NCI-H2196 (cell line): Measurements from ENCODE around the gene IGSF5.
A peak's percentile ranks its signal among the peaks of the same experiment; 100 is the strongest.
"Not testable (repeated sequence)": the region's sequence is repeated elsewhere in the genome, so short reads cannot be mapped to it uniquely, and the experiment has no call there.

Source experiments
- DNase-seq: peaks from one replicate; lab custom pipeline; 2025; ENCODE audit not compliant: unreplicated experiment; lab: John Stamatoyannopoulos, UW

The IGSF5 gene

DNA sequence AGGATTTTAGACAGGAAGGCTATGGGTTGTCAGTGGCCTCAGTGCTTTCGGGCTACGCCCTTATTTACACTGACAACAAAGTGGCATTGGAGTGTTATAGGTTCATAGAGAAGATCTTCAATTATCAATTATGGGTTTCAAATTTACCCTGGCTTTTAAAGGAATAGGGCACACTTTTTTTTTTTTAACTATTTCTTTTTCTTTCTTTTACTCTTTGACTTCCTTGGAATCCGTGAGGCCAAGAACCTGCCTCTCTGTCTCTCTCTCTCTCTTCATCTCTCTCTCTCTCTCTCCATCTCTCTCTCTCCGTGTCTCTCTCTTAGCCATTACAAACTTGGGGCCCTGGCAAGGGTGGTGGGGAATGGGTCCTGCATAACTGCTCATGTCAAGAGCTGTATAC lies at the start of gene IGSF5:
Gene IGSF5 (plus strand): TSS at position 301 of the 400 bp plus-strand sequence. CDS start 327 bp downstream, outside the sequence.
- not testable (repeated sequence) for DNase-seq

GRCh38 chr21:39696196-39696595 lies 48.8 kb upstream of the IGSF5 start:
- DNase-seq: no peak

DNA sequence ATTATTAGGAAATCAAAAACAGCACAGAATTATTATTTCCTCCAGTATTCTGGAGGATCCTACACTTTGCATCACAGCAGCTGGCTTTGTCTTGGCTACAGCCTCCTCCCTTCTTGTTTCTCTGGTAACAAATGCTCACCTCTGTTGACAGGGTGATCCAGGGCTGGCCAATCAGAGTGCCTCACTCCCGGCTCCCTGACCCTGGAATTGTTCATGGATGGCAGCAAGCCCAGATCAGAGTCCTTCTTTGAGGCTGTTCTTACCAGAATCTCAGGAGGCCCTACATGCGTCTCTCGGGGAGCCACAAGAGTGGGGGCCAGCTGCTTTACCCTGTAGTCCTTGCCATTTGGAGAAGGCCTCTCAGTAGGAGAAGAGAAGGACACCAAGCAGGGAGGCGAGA lies 48.4 kb upstream of the IGSF5 start:
- DNase-seq: peak; percentile 75

DNA sequence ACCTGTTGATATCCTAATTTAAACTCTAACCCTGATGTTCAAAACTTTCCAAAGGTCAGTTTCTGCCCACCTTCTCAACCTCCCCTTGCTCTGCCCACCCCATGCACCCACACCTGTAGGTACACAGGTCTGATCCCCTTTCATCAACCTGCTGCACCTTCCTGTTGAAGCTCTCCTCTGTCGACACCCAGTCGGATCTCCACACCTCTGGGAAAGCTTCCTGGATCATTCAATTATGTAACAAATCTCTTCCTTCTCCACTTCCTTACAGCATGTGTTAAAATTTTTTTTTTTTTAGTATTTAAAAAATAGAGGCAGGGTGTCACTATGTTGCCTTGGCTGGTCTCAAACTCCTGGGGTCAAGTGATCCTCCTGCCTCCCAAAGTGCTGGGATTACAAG lies 44.7 kb upstream of the IGSF5 start:
- no peak for DNase-seq

- no peak for DNase-seq
These were observed 41.4 kb upstream of the IGSF5 start for GRCh38 chr21:39703578-39703977.

DNA sequence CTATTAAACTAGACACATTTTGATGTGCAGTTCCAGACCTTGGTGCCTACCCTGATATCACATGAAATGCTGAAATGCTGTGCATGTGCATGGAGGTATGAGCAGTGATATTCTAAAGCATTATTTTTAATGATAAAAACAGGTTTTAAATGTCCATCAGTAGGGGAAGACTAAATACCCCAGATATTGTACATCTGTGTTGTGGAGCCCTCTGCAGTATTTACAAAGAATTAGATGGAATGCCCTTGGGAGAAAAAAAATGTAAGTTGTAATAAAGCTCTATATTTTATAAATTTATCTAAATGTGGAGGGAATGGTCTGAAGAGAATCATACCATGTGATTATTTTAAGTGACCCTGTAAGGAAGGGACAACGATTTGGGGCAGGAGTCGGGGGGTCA lies 39.1 kb upstream of the IGSF5 start:
- DNase-seq: no peak

GRCh38 chr21:39707316-39707715 lies 37.7 kb upstream of the IGSF5 start:
- DNase-seq: no peak

GRCh38 chr21:39710866-39711265 lies 34.1 kb upstream of the IGSF5 start:
- DNase-seq: no peak

DNA sequence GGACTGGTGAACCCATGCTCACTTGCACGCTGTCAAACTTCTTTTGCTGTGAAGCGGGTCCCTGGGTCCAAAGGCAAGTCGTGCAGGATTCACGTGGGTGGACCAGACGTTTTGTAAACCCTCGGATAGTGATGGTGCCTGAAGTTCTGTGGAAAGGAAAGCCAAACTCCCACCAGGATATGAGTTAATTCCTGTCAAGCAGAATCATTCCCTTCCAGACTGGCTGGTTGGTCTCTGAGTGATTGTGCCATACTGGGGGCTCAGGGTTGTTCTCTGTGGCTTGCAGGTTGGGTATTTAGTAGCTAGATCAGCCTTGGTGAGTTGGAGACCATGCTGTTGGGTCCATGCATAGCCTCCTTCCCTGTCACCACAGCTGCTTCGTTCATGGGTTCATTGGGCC lies 32.7 kb upstream of the IGSF5 start:
- no peak for DNase-seq

GRCh38 chr21:39712976-39713375 lies 32.0 kb upstream of the IGSF5 start:
- DNase-seq: no peak

DNA sequence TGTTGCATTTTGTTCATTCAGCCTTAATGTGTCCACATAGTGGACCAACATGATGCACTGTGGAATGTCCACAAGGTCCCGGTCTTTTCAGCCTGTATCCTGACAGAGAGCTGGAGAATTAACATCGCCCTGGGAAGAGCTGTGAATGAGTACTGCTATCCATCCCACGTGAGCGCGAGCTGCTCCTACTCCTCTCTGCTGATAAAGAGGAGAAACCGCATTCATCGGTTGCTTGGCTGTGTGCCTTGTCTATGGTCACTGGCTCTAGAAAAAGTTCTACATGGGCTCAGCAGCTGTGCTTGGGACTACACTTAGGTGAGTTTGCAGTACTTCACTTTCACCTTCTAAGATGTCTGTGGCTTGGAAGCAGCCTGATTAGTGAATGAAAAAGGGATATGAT lies 31.1 kb upstream of the IGSF5 start:
- DNase-seq: no peak

GRCh38 chr21:39714331-39714730 lies 30.7 kb upstream of the IGSF5 start:
- no peak for DNase-seq

DNA sequence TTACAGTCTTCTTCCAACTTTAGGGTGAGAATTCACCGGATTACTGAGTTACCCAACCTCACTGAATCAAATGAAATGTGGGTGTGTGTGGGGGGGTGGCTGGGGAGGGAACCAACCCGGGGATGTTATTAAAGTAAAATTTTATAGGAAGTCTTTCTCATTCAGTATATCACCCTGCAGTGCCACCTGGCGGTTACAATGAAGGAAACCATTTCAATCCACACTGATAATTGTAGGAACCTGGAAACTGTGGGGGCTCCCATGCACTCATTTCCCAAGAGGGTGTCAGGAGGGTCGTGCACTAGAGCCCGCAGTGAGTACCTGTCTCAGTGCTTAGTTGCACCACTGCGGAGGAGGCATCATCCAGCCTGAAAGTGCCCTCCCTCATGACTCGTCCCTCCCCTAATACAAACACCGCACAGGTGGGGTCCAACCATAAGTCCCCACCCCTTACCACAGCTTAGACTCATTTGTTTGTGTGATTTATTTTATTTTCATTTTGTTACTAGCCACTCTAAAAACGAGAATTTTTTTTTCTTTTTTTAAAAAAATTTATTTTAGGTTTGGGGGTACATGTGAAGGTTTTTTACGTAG lies 29.1 kb upstream of the IGSF5 start:
- peak; percentile 62 for DNase-seq

DNA sequence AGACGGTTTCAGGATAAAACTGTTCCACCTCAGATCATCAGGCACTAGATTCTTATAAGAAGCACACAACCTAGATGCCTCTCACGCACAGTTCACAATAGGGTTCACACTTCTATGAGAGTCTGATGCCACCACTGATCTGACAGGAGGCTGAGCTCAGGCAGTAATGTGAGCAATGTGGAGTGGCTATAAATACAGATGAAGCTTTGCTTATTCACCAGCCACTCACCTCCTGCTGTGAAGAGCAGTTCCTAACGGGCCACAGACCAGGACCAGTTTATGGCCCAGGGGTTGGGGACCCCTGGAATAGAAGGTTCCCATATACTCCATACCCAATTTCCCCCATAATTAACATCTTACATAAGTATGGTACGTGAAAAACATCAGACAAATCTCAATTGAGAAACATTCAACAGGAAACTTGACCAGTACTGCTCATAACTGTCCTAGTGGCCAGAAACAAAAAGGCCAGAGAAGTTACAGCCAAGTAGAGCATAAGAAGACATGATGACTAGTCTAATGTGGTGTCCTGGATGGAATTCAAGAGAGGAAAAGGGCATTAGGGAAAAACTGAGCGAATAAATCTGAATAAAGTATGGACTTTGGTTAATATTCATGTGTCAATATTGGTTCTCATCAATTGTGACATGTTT lies 24.7 kb upstream of the IGSF5 start:
- no peak for DNase-seq

- no peak for DNase-seq
These were observed 23.1 kb upstream of the IGSF5 start for GRCh38 chr21:39721885-39722284.

DNA sequence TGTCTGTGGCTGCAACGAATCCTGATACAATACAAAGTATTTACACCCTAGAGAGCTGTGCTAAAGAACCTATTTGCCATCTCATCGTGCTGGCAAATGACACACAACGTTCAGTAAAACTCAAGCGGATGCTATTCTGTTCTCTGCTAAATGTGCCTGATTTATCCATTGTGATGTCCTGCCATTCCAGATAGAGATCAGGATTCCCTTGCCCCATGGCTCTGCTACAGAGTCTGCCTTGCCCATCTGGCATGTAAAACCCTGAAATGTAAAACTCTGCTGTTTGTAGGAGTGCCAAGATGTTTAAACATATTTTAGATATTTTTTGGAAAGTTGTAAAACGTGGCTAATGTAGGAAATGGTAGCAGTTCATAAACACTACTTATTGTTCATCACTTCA lies 20.0 kb upstream of the IGSF5 start:
- DNase-seq: no peak

DNA sequence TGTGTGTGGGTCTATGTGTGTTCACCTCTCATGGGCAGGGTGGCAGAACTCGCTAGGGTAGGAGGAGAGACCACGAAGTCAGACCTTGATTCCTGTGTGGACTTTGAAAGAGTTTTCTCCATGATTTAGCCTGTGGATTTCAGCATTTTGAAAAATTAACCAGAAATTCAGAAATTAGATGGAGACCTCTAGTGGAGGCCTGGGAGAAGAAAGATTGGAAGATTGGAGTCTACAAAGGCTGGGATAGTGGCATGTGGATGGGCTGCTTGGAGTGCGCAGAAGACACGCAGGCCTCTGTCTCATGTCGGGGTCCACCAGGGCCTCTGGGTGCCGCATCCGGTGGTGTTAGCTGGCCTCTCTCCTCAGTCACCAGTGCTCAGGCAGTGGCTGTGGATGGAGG lies 18.9 kb upstream of the IGSF5 start:
- DNase-seq: no peak

DNA sequence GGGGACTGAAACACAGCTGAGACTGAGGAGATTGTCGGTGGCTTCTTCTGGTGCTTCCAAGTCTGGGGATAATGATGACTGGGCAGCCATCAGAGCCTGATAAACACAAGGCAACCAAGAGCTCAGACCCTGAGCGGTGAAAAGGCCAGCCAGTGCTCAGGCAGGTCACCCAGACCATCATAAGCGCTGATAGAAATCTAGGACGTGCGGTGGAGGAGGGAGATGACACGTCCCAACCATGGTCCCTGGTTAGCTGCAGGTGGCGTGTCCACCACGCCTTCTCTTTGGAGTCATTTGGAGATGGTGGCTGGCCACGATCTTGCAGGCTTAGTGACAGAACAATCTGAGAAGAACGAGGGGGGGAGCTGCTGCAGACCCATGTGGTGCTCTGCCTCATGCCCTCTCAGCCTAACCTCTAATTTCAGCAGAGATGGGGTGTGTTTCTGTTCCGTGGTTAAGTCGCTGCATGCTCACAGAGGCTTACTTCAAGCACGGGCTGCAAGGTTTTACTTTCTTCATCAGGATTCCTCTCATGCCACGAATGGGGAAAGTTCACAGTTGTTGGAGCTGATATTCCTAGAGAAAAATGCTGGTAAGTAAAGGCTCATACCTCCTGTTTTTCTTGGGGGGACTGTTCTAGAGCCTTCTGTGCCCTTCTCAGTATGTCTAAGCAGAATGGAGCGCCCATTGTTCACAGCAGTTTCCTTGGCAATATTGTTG lies 17.4 kb upstream of the IGSF5 start:
- no peak for DNase-seq

DNA sequence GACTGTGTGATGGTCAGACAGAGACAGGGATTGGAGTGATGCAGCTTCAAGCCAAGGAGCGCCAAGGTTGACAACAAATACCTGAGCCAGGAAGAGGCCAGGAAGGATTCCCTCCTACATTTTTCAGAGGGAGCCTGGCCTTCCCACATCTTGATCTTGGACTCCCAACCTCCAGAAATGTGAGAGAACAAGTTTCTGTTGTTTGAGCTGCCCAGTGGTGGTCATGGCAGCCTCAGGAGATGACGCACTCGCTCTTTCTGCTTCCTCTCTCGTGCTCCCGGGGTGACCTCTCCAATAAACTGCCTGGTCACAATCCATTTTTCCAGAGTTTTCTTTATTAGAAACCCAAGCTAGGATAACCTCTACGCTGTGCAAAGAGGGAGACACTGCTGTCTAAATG lies 16.6 kb upstream of the IGSF5 start:
- no peak for DNase-seq

DNA sequence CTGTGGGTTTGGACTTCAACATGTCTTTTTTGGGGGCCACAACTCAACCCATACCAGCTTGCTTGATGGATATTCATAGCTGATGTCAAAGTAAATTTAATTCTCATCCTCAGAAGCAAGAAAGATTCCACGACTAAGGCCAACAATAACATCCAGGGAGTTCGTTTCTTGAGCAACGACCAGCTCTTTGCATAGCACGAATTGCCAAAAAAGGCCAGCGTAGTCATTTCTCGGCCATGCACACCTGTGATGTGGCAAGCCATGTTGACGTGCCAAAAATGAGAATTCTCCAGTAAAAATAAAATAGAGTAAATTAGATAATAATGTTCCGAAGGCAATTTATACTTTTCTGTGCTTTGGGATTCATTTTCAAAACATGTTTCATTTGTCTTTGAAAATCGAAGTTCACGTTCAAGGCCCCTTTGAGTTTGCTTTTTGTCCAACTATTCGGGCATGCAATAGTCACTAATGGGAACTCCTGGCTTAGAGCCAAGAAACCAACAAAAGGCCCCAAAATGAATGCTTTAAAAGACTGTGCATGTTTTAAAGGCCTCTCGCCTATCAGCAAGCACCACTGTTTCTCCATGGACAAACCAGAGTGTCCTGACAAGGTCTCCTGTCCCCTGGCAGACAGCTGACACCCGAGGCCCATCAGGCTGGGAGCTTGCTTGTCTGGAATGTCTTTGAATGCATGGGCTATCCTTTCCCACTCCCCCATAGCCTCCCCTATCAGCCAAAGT lies 14.4 kb upstream of the IGSF5 start:
- DNase-seq: peak; percentile 11

DNA sequence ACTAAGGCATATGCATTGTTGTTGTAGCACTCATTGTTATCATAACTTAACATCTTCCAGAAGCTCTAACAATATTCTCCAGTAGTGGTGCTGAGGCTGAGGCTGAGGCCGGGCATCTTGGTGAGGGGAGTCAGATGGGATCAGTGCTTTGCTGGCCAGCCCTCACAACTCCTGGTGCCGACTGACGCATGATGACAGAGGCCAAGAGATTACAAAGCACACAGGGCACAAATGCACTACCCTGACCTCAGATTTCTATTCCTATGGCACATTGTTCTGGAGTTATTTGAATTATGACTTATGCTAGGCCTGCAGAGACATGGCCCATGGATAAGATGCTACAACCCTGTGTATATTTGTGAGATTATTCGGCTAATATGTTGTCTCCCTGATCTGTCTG lies 8.3 kb upstream of the IGSF5 start:
- DNase-seq: no peak
